Lower leg skin (tissue), 3 donors: ENCODE measurements around the gene CAPN8.

Experiments used
- POLR2A ChIP-seq, 2 donors: fragments of 450-650 bp; IDR thresholded peaks; one replicate each; pipeline ENCODE4 v1.6.1; 2016 to 2017; ENCODE audit warnings: antibody characterized with exemption in 2 of 2, mild to moderate bottlenecking in 1 of 2, moderate library complexity in 1 of 2
- TF ChIP-seq, protein P1 (sequence below), 3 donors: fragments of 450-650 bp; IDR thresholded peaks; one replicate each; pipeline ENCODE4 v1.5.1; 2016; ENCODE audit warnings: antibody characterized with exemption in 3 of 3, mild to moderate bottlenecking in 3 of 3, moderate library complexity in 2 of 3

DNA sequence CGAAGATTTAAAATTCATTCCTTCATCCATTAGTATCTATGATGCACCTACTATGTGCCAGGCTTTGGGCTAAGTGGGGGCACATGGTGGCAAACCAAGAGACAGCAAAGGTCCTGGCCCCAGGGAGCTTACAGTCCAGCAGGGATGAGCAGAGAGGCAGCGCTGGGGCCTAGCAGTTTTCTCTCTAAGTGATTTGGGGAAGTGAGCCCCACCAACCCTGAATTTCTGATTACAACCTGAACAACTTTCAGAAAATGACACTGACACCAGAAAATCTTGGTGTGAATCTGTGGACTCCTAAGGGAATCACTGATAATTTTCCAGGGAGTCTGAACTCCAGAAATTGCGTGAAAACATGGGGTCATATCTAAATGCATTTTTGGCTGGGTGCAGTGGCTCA is 111.5 kb downstream of the CAPN8 start:
- TF ChIP-seq, protein P1, sequence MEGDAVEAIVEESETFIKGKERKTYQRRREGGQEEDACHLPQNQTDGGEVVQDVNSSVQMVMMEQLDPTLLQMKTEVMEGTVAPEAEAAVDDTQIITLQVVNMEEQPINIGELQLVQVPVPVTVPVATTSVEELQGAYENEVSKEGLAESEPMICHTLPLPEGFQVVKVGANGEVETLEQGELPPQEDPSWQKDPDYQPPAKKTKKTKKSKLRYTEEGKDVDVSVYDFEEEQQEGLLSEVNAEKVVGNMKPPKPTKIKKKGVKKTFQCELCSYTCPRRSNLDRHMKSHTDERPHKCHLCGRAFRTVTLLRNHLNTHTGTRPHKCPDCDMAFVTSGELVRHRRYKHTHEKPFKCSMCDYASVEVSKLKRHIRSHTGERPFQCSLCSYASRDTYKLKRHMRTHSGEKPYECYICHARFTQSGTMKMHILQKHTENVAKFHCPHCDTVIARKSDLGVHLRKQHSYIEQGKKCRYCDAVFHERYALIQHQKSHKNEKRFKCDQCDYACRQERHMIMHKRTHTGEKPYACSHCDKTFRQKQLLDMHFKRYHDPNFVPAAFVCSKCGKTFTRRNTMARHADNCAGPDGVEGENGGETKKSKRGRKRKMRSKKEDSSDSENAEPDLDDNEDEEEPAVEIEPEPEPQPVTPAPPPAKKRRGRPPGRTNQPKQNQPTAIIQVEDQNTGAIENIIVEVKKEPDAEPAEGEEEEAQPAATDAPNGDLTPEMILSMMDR (IDR thresholded peaks at IDR 0.05): no peak
- no peak for TF ChIP-seq POLR2A (IDR thresholded peaks at IDR 0.05)
